Muscle layer of colon (tissue), 2 donors: Measurements from ENCODE around the gene KISS1.
A peak's percentile ranks its signal among the peaks of the same experiment; 100 is the strongest.

Source experiments
- H3K27ac ChIP-seq: one replicate; pipeline ENCODE4 v1.7.0; 2013; ENCODE audit warnings: low read depth, mild to moderate bottlenecking, low read length, moderate library complexity
- H3K27me3 ChIP-seq, 2 donors: one replicate each; pipeline ENCODE4 v1.7.0; 2013; ENCODE audit warnings: low read length in 2 of 2, mild to moderate bottlenecking in 2 of 2; ENCODE audit not compliant: insufficient read depth in 2 of 2, control insufficient read depth in 1 of 2
- H3K36me3 ChIP-seq: one replicate; pipeline ENCODE4 v1.7.0; 2013; ENCODE audit warnings: mild to moderate bottlenecking, low read length; ENCODE audit not compliant: insufficient read depth
- H3K4me1 ChIP-seq: one replicate; pipeline ENCODE4 v1.7.0; 2013; ENCODE audit warnings: mild to moderate bottlenecking, low read length; ENCODE audit not compliant: insufficient read depth
- H3K4me3 ChIP-seq, 2 donors: one replicate each; pipeline ENCODE4 v1.7.0; 2013; ENCODE audit warnings: low read length in 2 of 2, low read depth in 1 of 2, mild to moderate bottlenecking in 1 of 2, moderate library complexity in 1 of 2
- H3K9ac ChIP-seq: one replicate; pipeline ENCODE4 v1.7.0; 2013; ENCODE audit warnings: low read length
- H3K9me3 ChIP-seq: one replicate; pipeline ENCODE4 v1.7.0; 2013; ENCODE audit warnings: mild to moderate bottlenecking, low read length
- donor health status: abdominal sarcoma.
- donor health status: Adenocarcinoma of cecum.

The KISS1 gene

GRCh38 chr1:204152310-204153044 lies 43.8 kb downstream of the KISS1 start:
- no peaks in the 10 kb centered on the region for H3K9me3 ChIP-seq
- H3K27ac ChIP-seq: peak overlapping the region; percentile 19
- H3K4me1 ChIP-seq: peaks cover 7% of the 10 kb centered on the region

GRCh38 chr1:204151552-204152309 lies 44.6 kb downstream of the KISS1 start, which contains the start of gene ETNK2:
TSS of gene ETNK2 (minus strand) at chr1:204152044. CDS start at chr1:204151852, 192 bp downstream.
- peak within 1 kb of the TSS; percentile 62 for H3K27ac ChIP-seq
- no peaks in the 10 kb centered on the region for H3K36me3 ChIP-seq
- H3K9me3 ChIP-seq: no peaks in the 10 kb centered on the region
- peaks cover 0 to 4% of the 10 kb centered on the region in 2 donors for H3K27me3 ChIP-seq
- peaks cover 7% of the 10 kb centered on the region for H3K4me1 ChIP-seq
- H3K9ac ChIP-seq: no peak within 1 kb of the TSS
- peak within 1 kb of the TSS; percentile 63 to 76 for H3K4me3 ChIP-seq

More at GRCh38 chr1:204152310-204153044, 43.8 kb downstream of the KISS1 start:
- peaks cover 0 to 4% of the 10 kb centered on the region in 2 donors for H3K27me3 ChIP-seq
- H3K4me3 ChIP-seq: peak overlapping the region; percentile 37 to 50
- no peaks in the 10 kb centered on the region for H3K36me3 ChIP-seq
- H3K9ac ChIP-seq: no peak overlapping the region

- peak overlapping the region; percentile 63 to 76 for H3K4me3 ChIP-seq
- no peak overlapping the region for H3K9ac ChIP-seq
- no peaks in the 10 kb centered on the region for H3K36me3 ChIP-seq
- peak overlapping the region; percentile 62 for H3K27ac ChIP-seq
- peaks cover 7% of the 10 kb centered on the region for H3K4me1 ChIP-seq
- no peaks in the 10 kb centered on the region for H3K9me3 ChIP-seq
- H3K27me3 ChIP-seq: peaks cover 0 to 4% of the 10 kb centered on the region in 2 donors
Observed at GRCh38 chr1:204150702-204151551, 45.4 kb downstream of the KISS1 start.

DNA sequence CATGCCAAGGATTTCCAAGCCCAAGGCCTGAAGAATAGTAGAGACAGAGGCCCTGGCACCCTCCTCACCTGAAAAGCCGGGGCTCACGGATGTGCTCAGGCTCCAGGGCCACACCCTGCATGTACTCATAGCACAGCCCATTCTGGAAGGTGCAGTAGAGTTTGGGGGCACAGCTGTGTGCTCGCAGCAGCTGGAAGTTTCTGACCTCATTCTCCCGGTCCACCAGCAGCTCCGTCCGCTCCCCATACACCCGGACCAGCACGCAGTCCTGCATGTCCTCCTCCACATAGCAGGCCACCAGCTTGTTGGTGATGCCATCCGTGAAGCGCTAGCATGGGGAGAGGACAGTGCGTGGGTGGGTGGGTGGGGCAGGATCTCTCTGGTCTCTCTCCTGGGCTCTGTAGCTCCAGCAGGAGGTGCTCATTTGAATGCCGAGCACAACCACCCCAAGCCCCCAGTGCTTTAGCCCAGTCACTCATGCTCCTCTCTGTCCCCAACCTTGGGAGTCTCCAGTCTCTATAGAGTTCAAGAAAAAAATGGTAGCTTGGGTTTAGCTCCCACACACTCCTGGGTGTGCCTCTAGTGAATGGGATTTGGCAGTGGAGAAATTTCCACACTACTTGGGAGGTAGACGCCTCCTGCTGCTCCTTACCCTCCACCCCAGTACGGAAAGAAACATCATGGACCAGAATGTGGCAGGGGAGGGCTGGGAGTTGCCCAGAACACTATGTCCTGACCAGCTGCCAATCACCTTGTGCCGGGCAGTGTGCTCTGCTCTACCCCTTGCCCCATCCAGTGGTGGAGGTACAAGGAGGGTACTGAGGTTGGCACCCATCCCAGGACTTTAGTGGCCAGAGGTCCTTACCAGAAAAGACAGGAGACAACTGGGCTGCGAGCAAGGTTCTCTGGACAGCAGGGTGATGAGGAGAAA lies 46.4 kb downstream of the KISS1 start:
- Histone ChIP-seq H3K9me3 (no peaks in the 10 kb centered on the region), H3K4me1 (peaks cover 7% of the 10 kb centered on the region), H3K4me3 (no peak overlapping the region), H3K36me3 (no peaks in the 10 kb centered on the region), H3K27ac (no peak overlapping the region), H3K9ac (no peak overlapping the region), H3K27me3 (peaks cover 0 to 4% of the 10 kb centered on the region in 2 donors)

- no peak overlapping the region for H3K27ac ChIP-seq
- no peak overlapping the region for H3K4me3 ChIP-seq
- no peaks in the 10 kb centered on the region for H3K27me3 ChIP-seq
- no peaks in the 10 kb centered on the region for H3K36me3 ChIP-seq
- H3K9ac ChIP-seq: no peak overlapping the region
- no peaks in the 10 kb centered on the region for H3K9me3 ChIP-seq
- peaks cover 7% of the 10 kb centered on the region for H3K4me1 ChIP-seq
Observed at GRCh38 chr1:204149107-204149506, 47.2 kb downstream of the KISS1 start.

- H3K27me3 ChIP-seq: no peaks in the 10 kb centered on the region
- no peak overlapping the region for H3K27ac ChIP-seq
Observed at GRCh38 chr1:204147406-204148383, 48.6 kb downstream of the KISS1 start.

GRCh38 chr1:204146965-204147364 lies 49.3 kb downstream of the KISS1 start:
- H3K9ac ChIP-seq: no peak overlapping the region
- H3K36me3 ChIP-seq: no peaks in the 10 kb centered on the region
- H3K27ac ChIP-seq: no peak overlapping the region
- H3K27me3 ChIP-seq: no peaks in the 10 kb centered on the region
- H3K4me1 ChIP-seq: no peaks in the 10 kb centered on the region
- H3K4me3 ChIP-seq: no peak overlapping the region
- H3K9me3 ChIP-seq: no peaks in the 10 kb centered on the region

More at GRCh38 chr1:204147406-204148383, 48.6 kb downstream of the KISS1 start:
- Histone ChIP-seq H3K9me3 (no peaks in the 10 kb centered on the region), H3K4me1 (peaks cover 6% of the 10 kb centered on the region), H3K4me3 (no peak overlapping the region), H3K9ac (no peak overlapping the region), H3K36me3 (no peaks in the 10 kb centered on the region)

GRCh38 chr1:204146309-204146708 lies 50.0 kb downstream of the KISS1 start:
- Histone ChIP-seq H3K4me3 (no peak overlapping the region), H3K36me3 (no peaks in the 10 kb centered on the region), H3K9me3 (no peaks in the 10 kb centered on the region), H3K4me1 (no peaks in the 10 kb centered on the region), H3K27me3 (no peaks in the 10 kb centered on the region), H3K27ac (no peak overlapping the region), H3K9ac (no peak overlapping the region)

- Histone ChIP-seq H3K27me3 (no peaks in the 10 kb centered on the region), H3K27ac (no peak overlapping the region), H3K36me3 (no peaks in the 10 kb centered on the region), H3K4me1 (no peaks in the 10 kb centered on the region), H3K9me3 (no peaks in the 10 kb centered on the region), H3K4me3 (no peak overlapping the region), H3K9ac (no peak overlapping the region)
Observed at GRCh38 chr1:204145033-204145504, 51.2 kb downstream of the KISS1 start.
